HEK293T (cell line): ENCODE measurements around the gene CREB5.

Source experiments
- ARNT ChIP-seq: fragments of 450-650 bp; IDR thresholded peaks from 2 replicates; pipeline ENCODE4 v1.6.1; 2017; ENCODE audit warnings: mild to moderate bottlenecking
- CTBP1 ChIP-seq: fragments of 450-650 bp; IDR thresholded peaks from 2 replicates; pipeline ENCODE4 v1.6.1; 2016; ENCODE audit warnings: borderline replicate concordance
- ELF4 ChIP-seq: fragments of 450-650 bp; IDR thresholded peaks from 2 replicates; pipeline ENCODE4 v1.6.1; 2017; ENCODE audit warnings: antibody characterized with exemption
- FOXM1 ChIP-seq: fragments of 450-650 bp; IDR thresholded peaks from 2 replicates; pipeline ENCODE4 v1.6.1; 2017; ENCODE audit warnings: mild to moderate bottlenecking, borderline replicate concordance
- SP1 ChIP-seq: fragments of 450-650 bp; IDR thresholded peaks from 2 replicates; pipeline ENCODE4 v1.6.1; 2017
- SUZ12 ChIP-seq: fragments of 450-650 bp; IDR thresholded peaks from 2 replicates; pipeline ENCODE4 v1.6.1; 2016; ENCODE audit warnings: mild to moderate bottlenecking
- ZNF384 ChIP-seq: fragments of 450-650 bp; IDR thresholded peaks from 2 replicates; pipeline ENCODE4 v1.6.1; 2016

GRCh38 chr7:28405662-28406061, 6.7 kb upstream of the CREB5 start:
- TF ChIP-seq SUZ12 (no peak), ELF4 (no peak), SP1 (no peak), ZNF384 (no peak), FOXM1 (no peak), ARNT (no peak), CTBP1 (no peak)
